HL-60/S4 treated with retinoic acid at 250 ng/mL for 4 days and 3 days (cell line): ENCODE measurements around the gene PRKCH.

Experiments
- in situ Hi-C: fragments of 300-500 bp; cut with MboI; formaldehyde crosslinking; loops from 2 replicates; pipeline ENCODE4 v1.7.0; 2022; ENCODE audit warnings: low sequenced_read_pairs

PRKCH gene

GRCh38 chr14:61502459-61503093, 181.2 kb downstream of the PRKCH start:
- in situ Hi-C loops = no loop called here

- in situ Hi-C loops = no loop called here
Observed at GRCh38 chr14:61503167-61503801, 181.9 kb downstream of the PRKCH start.

GRCh38 chr14:61504901-61505300, 183.5 kb downstream of the PRKCH start:
- in situ Hi-C loops = no loop called here

GRCh38 chr14:61505815-61506809, 184.7 kb downstream of the PRKCH start:
- in situ Hi-C loops = no loop called here

- in situ Hi-C loops = no loop called here
Observed at GRCh38 chr14:61508526-61508925, 187.1 kb downstream of the PRKCH start.

- in situ Hi-C loops = no loop called here
Observed at GRCh38 chr14:61510736-61511557, 189.6 kb downstream of the PRKCH start.

- in situ Hi-C loops = no loop called here
Observed at GRCh38 chr14:61511558-61511948, 190.2 kb downstream of the PRKCH start.

GRCh38 chr14:61512026-61512834, 190.9 kb downstream of the PRKCH start:
- in situ Hi-C loops = no loop called here

- in situ Hi-C loops = no loop called here
Observed at GRCh38 chr14:61513986-61514830, 192.8 kb downstream of the PRKCH start.

GRCh38 chr14:61514927-61515326, 193.5 kb downstream of the PRKCH start:
- in situ Hi-C loops = no loop called here

- in situ Hi-C loops = no loop called here
Observed at GRCh38 chr14:61515436-61516117, 194.2 kb downstream of the PRKCH start.

- in situ Hi-C loops = no loop called here
Observed at GRCh38 chr14:61516118-61516743, 194.9 kb downstream of the PRKCH start.

GRCh38 chr14:61516964-61517653, 195.7 kb downstream of the PRKCH start:
- in situ Hi-C loops = no loop called here

GRCh38 chr14:61517911-61518384, 196.6 kb downstream of the PRKCH start:
- in situ Hi-C loops = no loop called here

GRCh38 chr14:61518403-61518802, 197.0 kb downstream of the PRKCH start:
- in situ Hi-C loops = no loop called here

GRCh38 chr14:61519106-61519505, 197.7 kb downstream of the PRKCH start:
- in situ Hi-C loops = no loop called here

GRCh38 chr14:61519735-61520134, 198.4 kb downstream of the PRKCH start:
- in situ Hi-C loops = no loop called here
